ENCODE data around the gene KIF1A. TPM values are rescaled to one million over a fixed set of nuclear protein-coding genes. Genes with fewer than 3 reads are reported as not detected.

KIF1A gene
- 267 and 281 TPM in 2 replicates for total RNA-seq (2021; fragmentation: NEBNext Ultra II Directional; extraction: Animal tissue kit (Norgen Biotek cat#: 25700))
- polyA plus RNA-seq (2011; rRNA removed), result 61.3 and 83.2 TPM in 2 replicates
- 37.7 TPM for polyA plus RNA-seq (2011; cell fraction: cytosol; rRNA removed)
- polyA plus RNA-seq (2011; cell fraction: nucleus; rRNA removed), result 305 TPM
- 111 to 171 TPM (median 154 TPM) in 4 replicates for polyA plus RNA-seq (2012, experiment 1 of 2)
- polyA plus RNA-seq (2012, experiment 2 of 2), result 110 TPM
- 161 TPM for polyA plus RNA-seq (2013, experiment 1 of 2)
- polyA plus RNA-seq (2013, experiment 2 of 2), result 135 TPM
- 314 and 356 TPM in 2 replicates for polyA minus RNA-seq (2011; rRNA and poly(A)+ RNA removed)
- 97.5 TPM for polyA minus RNA-seq (2011; cell fraction: cytosol; rRNA and poly(A)+ RNA removed)
- polyA minus RNA-seq (2011; cell fraction: nucleus; rRNA and poly(A)+ RNA removed), result 239 TPM
- long read RNA-seq, experiment 1, partial matches to known transcripts, result 20 of 131 reads
- long read RNA-seq, experiment 1, other reads (novel, unspliced or antisense), result 111 of 131 reads
- long read RNA-seq, experiment 2, partial matches to known transcripts, result 6 of 12 reads
- long read RNA-seq, experiment 2, other reads (novel, unspliced or antisense), result 6 of 12 reads

DNA sequence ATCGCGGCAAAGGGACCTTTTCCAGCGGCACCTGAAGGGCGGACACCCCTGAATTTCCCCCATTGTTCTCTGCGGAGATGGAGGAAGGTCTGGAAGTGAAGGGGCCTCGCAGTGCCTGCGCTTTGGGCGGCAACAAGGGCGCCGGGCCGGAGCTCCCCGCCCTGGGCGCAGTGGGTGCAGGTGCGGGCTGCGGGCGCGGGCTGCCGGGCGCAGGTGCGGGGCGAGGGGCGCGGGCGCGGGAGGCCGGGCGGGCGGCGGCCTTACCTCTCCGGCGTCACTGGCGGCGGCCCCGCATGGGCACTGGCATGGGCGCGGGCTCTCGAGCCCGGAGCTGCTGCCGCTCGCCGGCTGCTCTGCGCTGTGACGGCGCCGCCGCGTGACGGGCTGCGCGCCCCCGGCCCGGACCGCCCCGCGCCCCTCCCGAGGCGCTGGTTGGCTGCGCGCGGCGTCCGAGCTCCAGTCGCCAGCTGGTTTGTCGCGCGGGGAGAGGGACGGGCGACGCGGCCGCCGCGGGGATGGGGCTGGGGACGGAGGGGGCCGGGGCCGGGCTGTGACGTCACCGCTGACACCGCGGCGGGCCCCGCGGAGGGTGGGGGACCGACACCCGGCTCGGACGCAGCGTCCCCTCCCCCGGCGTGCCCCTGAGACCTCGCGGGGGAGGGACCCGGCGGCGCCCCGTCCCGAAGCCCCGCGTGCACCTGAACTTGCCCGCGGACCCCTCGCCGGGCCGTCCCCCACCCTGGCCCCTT is at the start of gene KIF1A:
TSS of gene KIF1A (minus strand) at position 362 of the 749 bp plus-strand sequence. CDS start 22,467 bp downstream, outside the sequence.
- peaks cover 10% of the 10 kb centered on the region; the same call in 1 of the 2 replicates for H3K79me1 ChIP-seq (ENCODE audit: low read depth, low read length)
- DNase-seq (ENCODE audit: low read depth in 1 of 2, low spot score in 2 of 2) (peak in 1 of 2 experiments; percentile 84), FAIRE-seq (no peak)
- peak within 1 kb of the TSS; percentile 63 for H4K91ac ChIP-seq (replicated peaks; ENCODE audit: insufficient read length, low read length)
- H3K4me2 ChIP-seq (ENCODE audit: insufficient read depth in 1 of 2, low read depth in 2 of 2, low read length in 2 of 2), result peak within 1 kb of the TSS; percentile 73 to 99
- peak within 1 kb of the TSS; percentile 56 for H3K56ac ChIP-seq (replicated peaks; ENCODE audit: insufficient read length, low read depth, low read length)
- peaks cover 0 to 7% (median 0%) of the 10 kb centered on the region in 4 experiments; a peak in 3 of 8 replicates for H3K36me3 ChIP-seq (ENCODE audit: control insufficient read depth in 2 of 4, insufficient read depth in 4 of 4, low read length in 3 of 4)
- H3K23me2 ChIP-seq (ENCODE audit: low read depth, low read length), result peaks cover 9% of the 10 kb centered on the region; the same call in 1 of the 2 replicates
- CTCF ChIA-PET (ENCODE audit: partially characterized antibody), result interaction anchor here (1.2 to 2.7 kb wide), 2 partner anchors 18 to 20 kb away, joined by 3 to 12 read pairs; no protein-coding TSS in a partner anchor
- peaks cover 34 to 38% of the 10 kb centered on the region in 2 experiments for H3K79me2 ChIP-seq (ENCODE audit: control insufficient read depth in 1 of 2, insufficient read depth in 2 of 2, low read length in 2 of 2)
- H2BK5ac ChIP-seq (ENCODE audit: low read depth, low read length), result peak within 1 kb of the TSS; percentile 71; the same call in 1 of the 2 replicates
- POLR2A ChIA-PET (ENCODE audit: partially characterized antibody), result interaction anchor here (0.8 to 4.3 kb wide), 22 partner anchors 8 to 396 kb away, joined by 3 to 52 read pairs (median 4); partner anchors contain the start of gene RNPEPL1
- no peak within 1 kb of the TSS for H2BK15ac ChIP-seq (ENCODE audit: low read length)
- H2AK5ac ChIP-seq (ENCODE audit: low read depth, low read length), result no peak within 1 kb of the TSS
- peak within 1 kb of the TSS; percentile 98 for H4K8ac ChIP-seq (ENCODE audit: extremely low read depth, insufficient read depth, low read length)
- H3K14ac ChIP-seq (ENCODE audit: insufficient read length), result no peak within 1 kb of the TSS
- no peaks in the 10 kb centered on the region; a peak in 1 of 4 replicates for H3K9me3 ChIP-seq (ENCODE audit: insufficient read depth in 2 of 2, low read depth in 1 of 2, low read length in 1 of 2)
- peak within 1 kb of the TSS; percentile 42 to 91 (median 82) for H3K9ac ChIP-seq (replicated peaks in 1 of 4; ENCODE audit: extremely low read depth in 1 of 4, low read depth in 3 of 4, low read length in 3 of 4)
- peak within 1 kb of the TSS; percentile 53 for H3K4ac ChIP-seq (replicated peaks; ENCODE audit: insufficient read length, low read depth, low read length)
- peaks cover 0 to 2% (median 0%) of the 10 kb centered on the region in 4 experiments; a peak in 1 of 7 replicates for H3K27me3 ChIP-seq (replicated peaks in 1 of 4; ENCODE audit: control insufficient read depth in 3 of 4, extremely low read depth in 1 of 4, insufficient read depth in 3 of 4, low read length in 3 of 4)
- H2AFZ ChIP-seq (ENCODE audit: low read length), result no peak within 1 kb of the TSS
- peaks cover 20 to 26% of the 10 kb centered on the region in 2 experiments for H4K20me1 ChIP-seq (replicated peaks in 1 of 2; ENCODE audit: control insufficient read depth in 1 of 2, insufficient read depth in 2 of 2, low read length in 2 of 2)
- H3K4me3 ChIP-seq (ENCODE audit: extremely low read depth in 1 of 4, insufficient read depth in 2 of 4, low read depth in 3 of 4, low read length in 4 of 4), result peak within 1 kb of the TSS; percentile 69 to 100 (median 80)
- H3K23ac ChIP-seq (ENCODE audit: insufficient read length), result no peak within 1 kb of the TSS
- WGBS, 2 experiments (ENCODE audit: extremely low coverage in 1 of 2, insufficient coverage in 1 of 2, insufficient read length in 1 of 2, insufficient replicate concordance in 2 of 2, low coverage in 1 of 2, low lambda C conversion rate in 2 of 2, missing lambda C conversion rate in 1 of 2), result 0% methylated on average over 14 of the region's 104 CpGs; no CpG with 5 or more reads in 1 of the 2 experiments
- peak within 1 kb of the TSS; percentile 67; the same call in 1 of the 2 replicates for H3K27ac ChIP-seq (ENCODE audit: low read depth, low read length)
- H2BK12ac ChIP-seq (ENCODE audit: low read depth, low read length), result no peak within 1 kb of the TSS
- no peak within 1 kb of the TSS for H2BK120ac ChIP-seq (replicated peaks; ENCODE audit: low read depth, low read length)
- peaks cover 0 to 20% (median 16%) of the 10 kb centered on the region in 4 experiments; a peak in 6 of 7 replicates for H3K4me1 ChIP-seq (replicated peaks in 1 of 4; ENCODE audit: control insufficient read depth in 3 of 4, insufficient read depth in 4 of 4, low read length in 3 of 4)
- H3K18ac ChIP-seq (ENCODE audit: extremely low read depth, low read length), result peak within 1 kb of the TSS; percentile 95
- H4K5ac ChIP-seq (ENCODE audit: insufficient read length, low read depth, low read length), result peak within 1 kb of the TSS; percentile 78
- no peak within 1 kb of the TSS for H2BK20ac ChIP-seq (ENCODE audit: low read length)
- peak; percentile 38 for TF ChIP-seq TAF7 (optimal IDR thresholded peaks at IDR 0.05; ENCODE audit: borderline replicate concordance, low read depth, low read length)
- TF ChIP-seq POLR2AphosphoS5 (IDR thresholded peaks at IDR 0.05; ENCODE audit: low read depth, low read length), result peak; percentile 63; the same call in 1 of the 2 replicates
- TF ChIP-seq TBP (IDR thresholded peaks at IDR 0.05; ENCODE audit: low read depth, low read length), result peak; percentile 59; the same call in 1 of the 2 replicates
- no peak for TF ChIP-seq EP300 (IDR thresholded peaks at IDR 0.05; ENCODE audit: borderline replicate concordance in 1 of 2, low read depth in 2 of 2, low read length in 2 of 2)
- TF ChIP-seq RNF2 (IDR thresholded peaks at IDR 0.05; ENCODE audit: borderline replicate concordance, low read depth, low read length, missing control alignments, poor library complexity, severe bottlenecking), result no peak
- no peak for TF ChIP-seq NANOG (IDR thresholded peaks at IDR 0.05; ENCODE audit: insufficient read depth, low read depth, low read length, poor library complexity, severe bottlenecking)
- TF ChIP-seq CREB1 (IDR thresholded peaks at IDR 0.05), result peak; percentile 80
- TF ChIP-seq TAF1 (IDR thresholded peaks at IDR 0.05; ENCODE audit: low read depth, low read length), result peak; percentile 87
